Measurements from ENCODE around the gene ATP4A. TPM values are rescaled to one million over a fixed set of nuclear protein-coding genes. Genes with fewer than 3 reads are reported as not detected.

Gene ATP4A
- total RNA-seq, 2 donors from 2014 or later: 0.18 TPM; not detected in 1

DNA sequence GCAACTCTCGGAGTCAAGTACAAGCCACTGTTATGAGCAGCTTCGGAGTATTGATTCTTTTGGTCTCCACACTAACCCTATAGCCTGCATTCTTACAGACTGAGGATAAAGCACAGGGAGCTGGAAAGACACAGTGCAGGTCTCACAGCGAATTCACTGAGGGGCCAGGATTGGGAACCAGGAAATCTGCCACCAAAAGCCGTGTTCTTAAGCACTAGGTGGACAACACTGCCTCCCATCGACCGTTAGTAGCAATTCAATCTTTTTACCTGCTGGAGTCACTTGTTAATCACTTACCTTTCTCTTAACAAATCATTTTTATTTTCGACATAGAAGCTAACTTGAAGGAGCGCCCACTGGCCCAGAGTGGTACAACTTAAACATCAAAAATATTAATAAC lies 28.8 kb upstream of the ATP4A start:
- no peaks in the 10 kb centered on the region for H3K9me3 Mint-ChIP-seq
- DNase-seq: peak; percentile 76
- Histone ChIP-seq H3K36me3 (ENCODE audit: control insufficient read depth, insufficient read depth, low read length) (no peaks in the 10 kb centered on the region), H3K9me3 (ENCODE audit: control insufficient read depth, low read length) (no peaks in the 10 kb centered on the region), H3K9ac (ENCODE audit: extremely low read depth, low read length, poor library complexity, severe bottlenecking) (no peak overlapping the region), H3K27ac (ENCODE audit: low read depth, low read length) (no peak overlapping the region), H3K4me3 (ENCODE audit: low read length) (no peak overlapping the region), H3K27me3 (ENCODE audit: control insufficient read depth, insufficient read depth, low read length, poor library complexity, severe bottlenecking) (no peaks in the 10 kb centered on the region), H3K4me1 (ENCODE audit: control insufficient read depth, insufficient read depth, low read length) (no peaks in the 10 kb centered on the region)
- peaks cover 13% of the 10 kb centered on the region for H3K27me3 Mint-ChIP-seq (ENCODE audit: insufficient read depth)
- TF ChIP-seq, protein P1, sequence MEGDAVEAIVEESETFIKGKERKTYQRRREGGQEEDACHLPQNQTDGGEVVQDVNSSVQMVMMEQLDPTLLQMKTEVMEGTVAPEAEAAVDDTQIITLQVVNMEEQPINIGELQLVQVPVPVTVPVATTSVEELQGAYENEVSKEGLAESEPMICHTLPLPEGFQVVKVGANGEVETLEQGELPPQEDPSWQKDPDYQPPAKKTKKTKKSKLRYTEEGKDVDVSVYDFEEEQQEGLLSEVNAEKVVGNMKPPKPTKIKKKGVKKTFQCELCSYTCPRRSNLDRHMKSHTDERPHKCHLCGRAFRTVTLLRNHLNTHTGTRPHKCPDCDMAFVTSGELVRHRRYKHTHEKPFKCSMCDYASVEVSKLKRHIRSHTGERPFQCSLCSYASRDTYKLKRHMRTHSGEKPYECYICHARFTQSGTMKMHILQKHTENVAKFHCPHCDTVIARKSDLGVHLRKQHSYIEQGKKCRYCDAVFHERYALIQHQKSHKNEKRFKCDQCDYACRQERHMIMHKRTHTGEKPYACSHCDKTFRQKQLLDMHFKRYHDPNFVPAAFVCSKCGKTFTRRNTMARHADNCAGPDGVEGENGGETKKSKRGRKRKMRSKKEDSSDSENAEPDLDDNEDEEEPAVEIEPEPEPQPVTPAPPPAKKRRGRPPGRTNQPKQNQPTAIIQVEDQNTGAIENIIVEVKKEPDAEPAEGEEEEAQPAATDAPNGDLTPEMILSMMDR (conservative IDR thresholded peaks at IDR 0.05): peak; percentile 84
- no peak overlapping the region for H3K27ac Mint-ChIP-seq
- no peaks in the 10 kb centered on the region for H3K36me3 Mint-ChIP-seq (ENCODE audit: low read depth)
- WGBS, 2 experiments (ENCODE audit: insufficient coverage in 1 of 2, insufficient read length in 1 of 2): 40 to 44% methylated on average over 7 to 8 of the region's 8 CpGs
- no peaks in the 10 kb centered on the region for H3K4me1 Mint-ChIP-seq
- H3K4me3 Mint-ChIP-seq: no peak overlapping the region

DNA sequence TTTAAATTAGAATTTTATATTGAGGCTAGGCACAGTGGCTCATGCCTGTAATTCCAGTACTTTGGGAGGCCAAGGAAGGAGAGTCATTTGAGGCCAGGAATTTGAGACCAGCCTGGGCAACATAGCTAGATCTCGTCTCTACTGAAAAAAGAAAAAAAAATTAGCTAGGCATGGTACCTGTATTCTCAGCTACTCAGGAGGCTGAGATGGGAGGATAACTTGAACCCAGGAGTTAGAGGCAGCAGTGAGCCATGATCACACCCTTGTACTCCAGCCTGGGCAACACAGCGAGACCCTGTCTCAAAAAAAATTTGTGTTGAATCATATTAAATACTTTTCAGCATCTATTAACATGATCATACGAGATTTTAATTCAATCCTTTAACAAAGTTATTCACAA lies 27.4 kb upstream of the ATP4A start:
- peaks cover 24% of the 10 kb centered on the region for H3K27me3 Mint-ChIP-seq (ENCODE audit: insufficient read depth)
- 78 to 93% methylated on average over 2 to 3 of the region's 3 CpGs for WGBS, 2 experiments (ENCODE audit: insufficient coverage in 1 of 2, insufficient read length in 1 of 2)
- Histone ChIP-seq H3K36me3 (ENCODE audit: control insufficient read depth, insufficient read depth, low read length) (no peaks in the 10 kb centered on the region), H3K4me3 (ENCODE audit: low read length) (no peak overlapping the region), H3K27me3 (ENCODE audit: control insufficient read depth, insufficient read depth, low read length, poor library complexity, severe bottlenecking) (no peaks in the 10 kb centered on the region), H3K27ac (ENCODE audit: low read depth, low read length) (no peak overlapping the region), H3K9ac (ENCODE audit: extremely low read depth, low read length, poor library complexity, severe bottlenecking) (no peak overlapping the region), H3K9me3 (ENCODE audit: control insufficient read depth, low read length) (no peaks in the 10 kb centered on the region), H3K4me1 (ENCODE audit: control insufficient read depth, insufficient read depth, low read length) (no peaks in the 10 kb centered on the region)
- no peaks in the 10 kb centered on the region for H3K9me3 Mint-ChIP-seq
- H3K36me3 Mint-ChIP-seq (ENCODE audit: low read depth): no peaks in the 10 kb centered on the region
- H3K4me1 Mint-ChIP-seq: no peaks in the 10 kb centered on the region
- no peak overlapping the region for H3K27ac Mint-ChIP-seq
- TF ChIP-seq, protein P1 (conservative IDR thresholded peaks at IDR 0.05): no peak
- no peak for DNase-seq
- H3K4me3 Mint-ChIP-seq: no peak overlapping the region

DNA sequence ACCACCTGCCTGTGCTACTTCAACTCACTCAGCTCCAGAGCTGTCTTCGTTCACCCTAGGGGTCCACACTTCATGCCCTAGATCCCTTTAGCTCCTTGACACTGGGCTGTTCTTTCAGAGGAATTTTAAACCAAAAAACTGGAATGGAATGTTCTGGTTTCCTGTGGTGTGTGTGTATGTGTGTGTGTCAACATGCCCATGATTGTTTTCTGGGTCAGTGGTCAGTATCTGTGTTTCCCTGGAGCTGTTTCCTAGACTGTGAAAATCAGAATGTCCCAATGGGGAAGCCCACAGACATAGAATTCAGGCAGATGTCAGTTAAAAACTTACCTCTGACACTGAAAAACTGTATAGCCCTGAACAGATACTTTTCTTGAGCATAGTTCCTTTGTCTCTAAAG lies 23.9 kb upstream of the ATP4A start:
- 80% methylated on average over 1 of the region's 1 CpG; no CpG with 5 or more reads in 1 of the 2 experiments for WGBS, 2 experiments (ENCODE audit: insufficient coverage in 1 of 2, insufficient read length in 1 of 2)

More for the DNA sequence above, 23.9 kb upstream of the ATP4A start:
- Histone ChIP-seq H3K4me3 (ENCODE audit: low read length) (no peak overlapping the region), H3K27me3 (ENCODE audit: control insufficient read depth, insufficient read depth, low read length, poor library complexity, severe bottlenecking) (peaks cover 15% of the 10 kb centered on the region), H3K9ac (ENCODE audit: extremely low read depth, low read length, poor library complexity, severe bottlenecking) (no peak overlapping the region), H3K4me1 (ENCODE audit: control insufficient read depth, insufficient read depth, low read length) (no peaks in the 10 kb centered on the region), H3K27ac (ENCODE audit: low read depth, low read length) (no peak overlapping the region), H3K9me3 (ENCODE audit: control insufficient read depth, low read length) (no peaks in the 10 kb centered on the region), H3K36me3 (ENCODE audit: control insufficient read depth, insufficient read depth, low read length) (no peaks in the 10 kb centered on the region)
- peaks cover 48% of the 10 kb centered on the region for H3K27me3 Mint-ChIP-seq (ENCODE audit: insufficient read depth)
- H3K36me3 Mint-ChIP-seq (ENCODE audit: low read depth): no peaks in the 10 kb centered on the region
- no peak for DNase-seq
- TF ChIP-seq, protein P1 (conservative IDR thresholded peaks at IDR 0.05): no peak
- H3K4me3 Mint-ChIP-seq: no peak overlapping the region
- no peaks in the 10 kb centered on the region for H3K9me3 Mint-ChIP-seq
- H3K4me1 Mint-ChIP-seq: no peaks in the 10 kb centered on the region
- H3K27ac Mint-ChIP-seq: no peak overlapping the region
